Glomerular visceral epithelial cell (primary cell): ENCODE results near the gene TSACC.

Experiments used
- DNase-seq: peaks from one replicate; pipeline ENCODE4 v3.0.0-alpha.2; 2016; ENCODE audit errors: extremely low spot score

Gene TSACC

DNA sequence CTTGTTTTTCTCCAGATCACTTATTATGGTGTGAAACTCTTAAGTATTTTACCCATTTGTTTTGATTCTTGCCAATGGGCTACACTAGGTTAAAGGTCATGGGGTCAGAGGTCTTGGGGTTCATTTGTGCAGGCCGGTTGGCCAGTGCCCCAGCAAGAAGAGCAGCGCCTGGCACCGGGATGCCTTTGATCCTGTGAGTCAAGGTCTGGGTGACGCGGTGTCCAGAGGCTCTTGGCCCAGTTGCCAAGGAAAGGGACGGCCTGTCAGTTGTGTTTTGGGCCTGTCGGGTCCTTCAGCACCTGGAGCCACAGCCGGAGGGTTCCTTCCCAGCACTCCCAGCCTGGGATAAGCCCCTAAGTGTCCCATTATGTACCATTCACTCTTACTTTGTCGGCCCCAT is 55.8 kb downstream of the TSACC start:
- no peak for DNase-seq

GRCh38 chr1:156394835-156395461 is 56.6 kb downstream of the TSACC start:
- DNase-seq = no peak
